PFSK-1 (cell line): ENCODE data around the gene CHM.

Source experiments
- SIN3A ChIP-seq: IDR thresholded peaks from 2 replicates; pipeline ENCODE4 v1.6.1; 2012; ENCODE audit warnings: mild to moderate bottlenecking, low read length, moderate library complexity, borderline replicate concordance; ENCODE audit not compliant: insufficient read depth
- TAF1 ChIP-seq: IDR thresholded peaks from 2 replicates; pipeline ENCODE4 v1.6.1; 2012; ENCODE audit warnings: low read length, control low read depth, borderline replicate concordance; ENCODE audit not compliant: insufficient read depth

GRCh38 chrX:85993539-85994197 is 53.7 kb downstream of the CHM start:
- TF ChIP-seq TAF1 (no peak), SIN3A (no peak)
